Measurements from ENCODE around the gene HOXA6.

- TF ChIP-seq CTCF (IDR thresholded peaks at IDR 0.05) (no peak), SREBF2 (IDR thresholded peaks at IDR 0.05) (no peak), RFX5 (IDR thresholded peaks at IDR 0.05) (no peak), KDM1A (IDR thresholded peaks at IDR 0.05; ENCODE audit: low read depth) (no peak), CBX2 (IDR thresholded peaks at IDR 0.05; ENCODE audit: borderline replicate concordance, low read depth) (no peak), REST (IDR thresholded peaks at IDR 0.05) (no peak), POLR2A (IDR thresholded peaks at IDR 0.05; ENCODE audit: low read length) (no peak), MYC (IDR thresholded peaks at IDR 0.05; ENCODE audit: borderline replicate concordance, low read length) (no peak), EP300 (IDR thresholded peaks at IDR 0.05) (no peak)
Measured at GRCh38 chr7:27171637-27172314, 24.2 kb upstream of the HOXA6 start.
